ENCODE data around the gene GPR31. TPM values are rescaled to one million over a fixed set of nuclear protein-coding genes. Genes with fewer than 3 reads are reported as not detected.

The GPR31 gene
- polyA plus RNA-seq, 1 of the 3 experiments (the other 2 are of a cell fraction): not detected

- no peaks in the 10 kb centered on the region for H3K9me3 ChIP-seq
- no peak overlapping the region for H3K27ac ChIP-seq (ENCODE audit: low read depth in 2 of 2, low read length in 1 of 2)
- ChIA-PET CTCF (no interaction called here), POLR2A (no interaction called here)
- no peaks in the 10 kb centered on the region for H3F3A ChIP-seq (replicated peaks; ENCODE audit: insufficient read depth)
- TF ChIP-seq GATA2 (CRISPR knock-in tag; IDR thresholded peaks at IDR 0.05) (no peak), FOXM1 (IDR thresholded peaks at IDR 0.05; ENCODE audit: low read depth) (no peak)
- H3K9me2 ChIP-seq: no peaks in the 10 kb centered on the region
- H3K79me2 ChIP-seq (ENCODE audit: insufficient read depth): no peaks in the 10 kb centered on the region
- H3K36me3 ChIP-seq (replicated peaks in 1 of 2; ENCODE audit: control insufficient read depth in 1 of 2, insufficient read depth in 2 of 2, low read length in 1 of 2): no peaks in the 10 kb centered on the region
- no peak overlapping the region for H3K4me3 ChIP-seq (ENCODE audit: low read depth in 2 of 2, low read length in 1 of 2)
- H3K4me1 ChIP-seq (ENCODE audit: control insufficient read depth in 1 of 2, insufficient read depth in 2 of 2, low read depth in 1 of 2, low read length in 1 of 2): no peaks in the 10 kb centered on the region; a peak in 1 of 4 replicates
- no peak overlapping the region for H2AFZ ChIP-seq (ENCODE audit: low read depth)
- no peak for DNase-seq
- no peaks in the 10 kb centered on the region for H3K27me3 ChIP-seq (ENCODE audit: insufficient read depth)
- H3K9ac ChIP-seq: no peak overlapping the region
- no peak overlapping the region for H3K4me2 ChIP-seq
- H4K20me1 ChIP-seq (ENCODE audit: insufficient read depth): no peaks in the 10 kb centered on the region
- 52% methylated on average over 5 of the region's 5 CpGs for WGBS (ENCODE audit: low lambda C conversion rate)
Measured at GRCh38 chr6:167108278-167108677, 49.5 kb downstream of the GPR31 start.

DNA sequence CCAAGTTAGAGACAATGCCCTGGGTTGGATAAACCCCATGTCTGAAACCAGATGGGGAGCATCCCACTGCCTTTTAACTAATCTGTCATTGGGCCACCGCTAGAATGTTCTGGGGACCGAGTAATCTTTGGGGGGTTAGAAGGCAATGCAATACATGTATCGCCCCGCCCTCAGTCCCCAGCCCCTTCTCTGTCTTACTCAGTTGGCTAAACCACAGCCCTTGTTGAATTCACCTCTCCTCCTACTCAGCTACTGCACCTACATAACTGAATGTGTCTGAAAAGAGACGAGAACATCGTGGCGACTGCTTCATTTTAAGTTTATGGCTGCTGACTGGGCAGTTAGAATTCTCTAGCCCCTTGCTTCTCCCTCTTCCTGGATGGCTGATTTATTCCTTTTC lies 50.0 kb downstream of the GPR31 start:
- TF ChIP-seq TAF1 (IDR thresholded peaks at IDR 0.05; ENCODE audit: borderline replicate concordance, low read depth, low read length): no peak
- no peak for TF ChIP-seq RAD21 (IDR thresholded peaks at IDR 0.05; ENCODE audit: low read length)
- no peak for TF ChIP-seq MXI1 (IDR thresholded peaks at IDR 0.05; ENCODE audit: low read depth, low read length)
- TF ChIP-seq GABPA (IDR thresholded peaks at IDR 0.05; ENCODE audit: low read depth): no peak
- TF ChIP-seq SMC3 (IDR thresholded peaks at IDR 0.05; ENCODE audit: low read depth, low read length): no peak
- TF ChIP-seq FOXJ3 (CRISPR knock-in tag; IDR thresholded peaks at IDR 0.05): no peak
- TF ChIP-seq TCF12 (IDR thresholded peaks at IDR 0.05): no peak
- no peak for TF ChIP-seq USF1 (IDR thresholded peaks at IDR 0.05; ENCODE audit: borderline replicate concordance, low read depth)
- Histone ChIP-seq H3K79me2 (ENCODE audit: insufficient read depth) (no peaks in the 10 kb centered on the region), H3K4me2 (no peak overlapping the region), H2AFZ (ENCODE audit: low read depth) (no peak overlapping the region), H4K20me1 (ENCODE audit: insufficient read depth) (no peaks in the 10 kb centered on the region), H3K27ac (ENCODE audit: low read depth in 2 of 2, low read length in 1 of 2) (no peak overlapping the region), H3K4me3 (ENCODE audit: low read depth in 2 of 2, low read length in 1 of 2) (no peak overlapping the region), H3K4me1 (ENCODE audit: control insufficient read depth in 1 of 2, insufficient read depth in 2 of 2, low read depth in 1 of 2, low read length in 1 of 2) (no peaks in the 10 kb centered on the region), H3K9me3 (no peaks in the 10 kb centered on the region), H3F3A (replicated peaks; ENCODE audit: insufficient read depth) (no peaks in the 10 kb centered on the region), H3K9me2 (no peaks in the 10 kb centered on the region), H3K9ac (no peak overlapping the region), H3K36me3 (replicated peaks in 1 of 2; ENCODE audit: control insufficient read depth in 1 of 2, insufficient read depth in 2 of 2, low read length in 1 of 2) (no peaks in the 10 kb centered on the region), H3K27me3 (ENCODE audit: insufficient read depth) (no peaks in the 10 kb centered on the region)
- ChIA-PET CTCF (no interaction called here), POLR2A (no interaction called here)
- DNase-seq: no peak
- 60% methylated on average over 7 of the region's 7 CpGs for WGBS (ENCODE audit: low lambda C conversion rate)

DNA sequence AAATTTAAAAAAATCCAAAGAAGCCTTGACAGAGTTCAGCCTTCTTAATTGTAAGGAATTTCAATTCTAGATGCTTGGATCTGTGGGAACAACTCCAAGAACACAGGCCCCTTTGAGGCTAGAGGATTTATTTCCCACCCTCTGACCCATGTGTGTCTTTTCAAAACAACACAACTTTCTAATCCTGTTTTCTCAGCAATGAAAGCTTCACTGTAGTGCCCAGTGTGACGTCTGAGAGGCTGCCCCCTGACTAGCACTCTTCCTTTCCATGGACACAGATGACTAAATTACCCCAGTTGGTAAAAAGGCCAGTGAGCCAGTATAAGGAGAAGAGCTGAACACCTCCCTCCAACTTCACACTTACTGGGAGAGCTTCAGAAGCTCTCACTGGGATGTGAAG lies 51.4 kb downstream of the GPR31 start:
- no peak for DNase-seq
- WGBS (ENCODE audit: low lambda C conversion rate): 13% methylated on average over 1 of the region's 1 CpG
- TF ChIP-seq NRF1 (IDR thresholded peaks at IDR 0.05; ENCODE audit: low read depth, low read length) (no peak), EP300 (IDR thresholded peaks at IDR 0.05; ENCODE audit: borderline replicate concordance in 1 of 2, low read depth in 1 of 2, low read length in 1 of 2) (no peak), NFIC (IDR thresholded peaks at IDR 0.05; ENCODE audit: borderline replicate concordance) (no peak), MXI1 (IDR thresholded peaks at IDR 0.05; ENCODE audit: low read depth, low read length) (no peak), TAF1 (IDR thresholded peaks at IDR 0.05; ENCODE audit: borderline replicate concordance, low read depth, low read length) (no peak), POLR2AphosphoS5 (IDR thresholded peaks at IDR 0.05; ENCODE audit: low read depth, low read length) (no peak), RAD21 (IDR thresholded peaks at IDR 0.05; ENCODE audit: low read length) (no peak), USF1 (IDR thresholded peaks at IDR 0.05; ENCODE audit: borderline replicate concordance, low read depth) (no peak), CHD2 (IDR thresholded peaks at IDR 0.05; ENCODE audit: low read length, partially characterized antibody) (no peak), RXRA (IDR thresholded peaks at IDR 0.05; ENCODE audit: borderline replicate concordance, low read depth) (no peak), RCOR1 (IDR thresholded peaks at IDR 0.05; ENCODE audit: low read length) (no peak), PBX3 (IDR thresholded peaks at IDR 0.05) (no peak), FOSL2 (IDR thresholded peaks at IDR 0.05; ENCODE audit: borderline replicate concordance, low read depth) (no peak)
- TF ChIP-seq, protein P1, sequence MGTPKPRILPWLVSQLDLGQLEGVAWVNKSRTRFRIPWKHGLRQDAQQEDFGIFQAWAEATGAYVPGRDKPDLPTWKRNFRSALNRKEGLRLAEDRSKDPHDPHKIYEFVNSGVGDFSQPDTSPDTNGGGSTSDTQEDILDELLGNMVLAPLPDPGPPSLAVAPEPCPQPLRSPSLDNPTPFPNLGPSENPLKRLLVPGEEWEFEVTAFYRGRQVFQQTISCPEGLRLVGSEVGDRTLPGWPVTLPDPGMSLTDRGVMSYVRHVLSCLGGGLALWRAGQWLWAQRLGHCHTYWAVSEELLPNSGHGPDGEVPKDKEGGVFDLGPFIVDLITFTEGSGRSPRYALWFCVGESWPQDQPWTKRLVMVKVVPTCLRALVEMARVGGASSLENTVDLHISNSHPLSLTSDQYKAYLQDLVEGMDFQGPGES (IDR thresholded peaks at IDR 0.05; ENCODE audit: low read depth, low read length): no peak
- TF ChIP-seq, protein P2, sequence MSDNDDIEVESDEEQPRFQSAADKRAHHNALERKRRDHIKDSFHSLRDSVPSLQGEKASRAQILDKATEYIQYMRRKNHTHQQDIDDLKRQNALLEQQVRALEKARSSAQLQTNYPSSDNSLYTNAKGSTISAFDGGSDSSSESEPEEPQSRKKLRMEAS (IDR thresholded peaks at IDR 0.05; ENCODE audit: low read depth): no peak

More for the DNA sequence above, 51.4 kb downstream of the GPR31 start:
- ChIA-PET POLR2A (no interaction called here), CTCF (interaction anchor here (0.6 to 1.3 kb wide), 2 partner anchors 13 to 36 kb away, joined by 3 to 5 read pairs; no protein-coding TSS in a partner anchor)
- Histone ChIP-seq H3K9ac (no peak overlapping the region), H3K36me3 (replicated peaks in 1 of 2; ENCODE audit: control insufficient read depth in 1 of 2, insufficient read depth in 2 of 2, low read length in 1 of 2) (no peaks in the 10 kb centered on the region), H3K27me3 (ENCODE audit: insufficient read depth) (no peaks in the 10 kb centered on the region), H3F3A (replicated peaks; ENCODE audit: insufficient read depth) (no peaks in the 10 kb centered on the region), H3K9me3 (no peaks in the 10 kb centered on the region), H3K4me1 (ENCODE audit: control insufficient read depth in 1 of 2, insufficient read depth in 2 of 2, low read depth in 1 of 2, low read length in 1 of 2) (no peaks in the 10 kb centered on the region), H3K9me2 (no peaks in the 10 kb centered on the region), H4K20me1 (ENCODE audit: insufficient read depth) (no peaks in the 10 kb centered on the region), H2AFZ (ENCODE audit: low read depth) (no peak overlapping the region), H3K27ac (ENCODE audit: low read depth in 2 of 2, low read length in 1 of 2) (no peak overlapping the region), H3K4me2 (no peak overlapping the region), H3K79me2 (ENCODE audit: insufficient read depth) (no peaks in the 10 kb centered on the region), H3K4me3 (ENCODE audit: low read depth in 2 of 2, low read length in 1 of 2) (no peak overlapping the region)

All from SK-N-SH (cell line).